DMS153 treated with DMSO at 0.1 percent for 48 hours (cell line): ENCODE results near the gene PALM.
"Not testable (repeated sequence)": the region's sequence is repeated elsewhere in the genome, so short reads cannot be mapped to it uniquely, and the experiment has no call there.

Experiments
- DNase-seq: peaks from one replicate; lab custom pipeline; 2025; ENCODE audit not compliant: unreplicated experiment; lab: John Stamatoyannopoulos, UW

The PALM gene

DNA sequence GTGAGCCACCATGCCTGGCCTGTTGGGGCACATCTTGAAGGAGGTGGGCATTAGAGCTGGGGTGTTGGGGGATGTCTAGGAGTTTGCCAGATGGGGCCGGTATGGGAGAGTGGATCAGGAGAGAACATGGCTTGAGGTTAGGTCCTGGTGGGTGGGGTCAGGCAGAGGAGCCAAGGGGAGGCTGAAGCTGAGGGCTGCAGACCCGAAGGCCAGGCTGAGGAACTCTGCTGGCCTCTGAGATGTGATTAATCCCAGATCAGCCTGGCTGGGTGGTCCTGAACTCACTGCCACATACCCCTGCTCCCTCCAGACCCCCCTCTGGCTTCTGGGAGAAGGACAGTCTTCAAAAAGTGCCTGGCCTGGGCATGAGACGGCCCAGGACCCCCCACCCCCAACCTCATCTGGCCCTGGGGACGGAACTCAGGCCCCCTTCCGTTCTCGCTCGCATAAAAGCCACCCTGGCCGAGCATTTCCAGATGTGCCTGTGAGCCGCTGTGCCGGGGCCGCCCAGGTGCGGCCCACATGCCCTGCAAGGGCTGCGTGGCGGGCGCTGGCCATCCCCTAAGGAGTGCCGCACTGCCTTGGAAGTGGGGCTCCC is 29.8 kb upstream of the PALM start:
- no peak for DNase-seq

DNA sequence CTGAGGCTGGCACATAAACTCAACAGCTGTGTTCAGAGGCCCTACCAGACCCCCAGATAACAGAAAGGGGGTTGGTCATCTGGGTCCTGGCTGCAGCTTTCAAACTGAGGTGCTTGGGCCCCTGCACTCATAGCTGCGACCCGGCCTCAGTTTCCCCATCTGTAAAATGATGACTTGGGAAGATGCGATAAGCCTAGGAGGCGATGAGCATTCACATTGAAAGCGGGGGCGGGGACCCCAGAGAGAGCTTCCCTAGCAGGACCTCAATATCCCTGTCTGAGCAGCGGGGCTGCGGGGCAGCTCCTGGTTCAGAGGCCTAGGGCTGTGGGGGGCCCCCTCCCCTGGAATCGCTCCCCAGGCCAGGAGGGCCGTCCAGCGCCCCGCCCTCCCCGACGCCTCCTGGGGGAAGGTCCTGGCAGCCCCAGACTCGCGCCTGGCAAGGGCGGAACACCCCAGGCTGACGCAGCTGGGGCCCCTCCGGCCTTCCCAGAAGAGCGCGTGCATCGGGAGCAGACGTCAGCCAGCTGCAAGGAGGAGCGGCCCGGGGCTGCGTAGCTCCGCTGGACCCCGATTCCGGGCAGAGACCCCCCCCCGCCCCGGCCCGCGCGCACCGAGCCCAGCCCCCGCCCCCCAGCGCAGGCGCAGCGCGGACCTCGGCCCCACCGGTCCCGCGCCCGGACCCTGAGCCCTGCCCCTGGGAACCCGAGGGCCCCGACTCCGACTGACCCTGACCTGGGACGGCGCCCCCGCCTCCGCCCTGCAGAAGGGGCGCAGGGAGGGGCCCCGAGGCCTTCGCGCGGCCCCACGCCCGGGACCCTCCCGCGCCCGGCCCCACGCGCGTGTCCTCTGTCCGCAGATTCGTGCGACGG is 29.1 kb upstream of the PALM start:
- DNase-seq: no peak

DNA sequence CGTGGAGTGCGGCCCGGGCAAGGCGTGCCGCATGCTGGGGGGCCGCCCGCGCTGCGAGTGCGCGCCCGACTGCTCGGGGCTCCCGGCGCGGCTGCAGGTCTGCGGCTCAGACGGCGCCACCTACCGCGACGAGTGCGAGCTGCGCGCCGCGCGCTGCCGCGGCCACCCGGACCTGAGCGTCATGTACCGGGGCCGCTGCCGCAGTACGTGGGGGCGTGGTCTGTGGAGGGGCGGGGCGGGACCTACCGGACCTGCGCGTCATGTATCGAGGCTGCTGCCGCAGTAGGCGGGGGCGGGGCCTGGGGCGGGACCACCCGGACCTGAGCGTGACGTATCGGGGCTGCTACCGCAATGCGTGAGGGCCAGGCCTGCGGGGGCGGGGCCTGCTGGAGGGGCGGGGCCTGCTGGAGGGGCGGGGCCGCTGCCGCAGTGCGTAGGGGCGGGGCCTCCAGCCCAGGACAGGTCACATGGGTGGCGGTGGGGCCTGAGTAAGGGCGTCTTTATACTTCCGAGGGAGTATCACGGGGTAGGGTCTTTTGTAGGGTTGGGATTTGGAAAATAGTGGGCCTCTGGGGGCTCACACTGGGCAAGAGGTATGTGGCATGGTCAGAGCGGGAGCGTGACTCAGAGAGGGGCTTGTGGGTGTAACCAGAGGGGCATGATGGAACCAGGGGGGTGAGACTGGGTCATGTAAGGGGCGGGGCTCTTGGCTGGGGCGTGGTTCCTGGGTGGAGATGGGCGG is 28.3 kb upstream of the PALM start:
- DNase-seq: peak; percentile 88

DNA sequence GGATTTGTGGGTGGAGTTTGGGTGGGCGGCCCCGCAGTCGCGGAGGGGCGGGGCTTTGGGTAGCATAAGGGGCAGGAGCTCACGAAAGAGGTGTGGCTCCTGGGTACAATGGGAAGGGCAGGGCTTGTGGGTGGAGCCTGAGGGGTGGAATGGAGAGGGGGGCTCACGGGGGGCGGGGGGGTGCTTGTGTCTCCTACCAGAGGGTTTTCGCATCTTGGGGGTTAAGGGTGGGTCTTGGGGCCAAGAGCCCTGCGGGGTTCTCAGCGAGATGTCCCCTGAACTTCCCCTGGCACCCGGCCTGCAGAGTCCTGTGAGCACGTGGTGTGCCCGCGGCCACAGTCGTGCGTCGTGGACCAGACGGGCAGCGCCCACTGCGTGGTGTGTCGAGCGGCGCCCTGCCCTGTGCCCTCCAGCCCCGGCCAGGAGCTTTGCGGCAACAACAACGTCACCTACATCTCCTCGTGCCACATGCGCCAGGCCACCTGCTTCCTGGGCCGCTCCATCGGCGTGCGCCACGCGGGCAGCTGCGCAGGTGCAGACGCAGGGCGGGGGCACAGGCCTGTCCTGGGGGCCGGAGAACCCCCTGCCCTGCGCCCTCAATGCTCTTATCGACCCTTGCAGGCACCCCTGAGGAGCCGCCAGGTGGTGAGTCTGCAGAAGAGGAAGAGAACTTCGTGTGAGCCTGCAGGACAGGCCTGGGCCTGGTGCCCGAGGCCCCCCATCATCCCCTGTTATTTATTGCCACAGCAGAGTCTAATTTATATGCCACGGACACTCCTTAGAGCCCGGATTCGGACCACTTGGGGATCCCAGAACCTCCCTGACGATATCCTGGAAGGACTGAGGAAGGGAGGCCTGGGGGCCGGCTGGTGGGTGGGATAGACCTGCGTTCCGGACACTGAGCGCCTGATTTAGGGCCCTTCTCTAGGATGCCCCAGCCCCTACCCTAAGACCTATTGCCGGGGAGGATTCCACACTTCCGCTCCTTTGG is 27.4 kb upstream of the PALM start:
- DNase-seq: peak; percentile 43

DNA sequence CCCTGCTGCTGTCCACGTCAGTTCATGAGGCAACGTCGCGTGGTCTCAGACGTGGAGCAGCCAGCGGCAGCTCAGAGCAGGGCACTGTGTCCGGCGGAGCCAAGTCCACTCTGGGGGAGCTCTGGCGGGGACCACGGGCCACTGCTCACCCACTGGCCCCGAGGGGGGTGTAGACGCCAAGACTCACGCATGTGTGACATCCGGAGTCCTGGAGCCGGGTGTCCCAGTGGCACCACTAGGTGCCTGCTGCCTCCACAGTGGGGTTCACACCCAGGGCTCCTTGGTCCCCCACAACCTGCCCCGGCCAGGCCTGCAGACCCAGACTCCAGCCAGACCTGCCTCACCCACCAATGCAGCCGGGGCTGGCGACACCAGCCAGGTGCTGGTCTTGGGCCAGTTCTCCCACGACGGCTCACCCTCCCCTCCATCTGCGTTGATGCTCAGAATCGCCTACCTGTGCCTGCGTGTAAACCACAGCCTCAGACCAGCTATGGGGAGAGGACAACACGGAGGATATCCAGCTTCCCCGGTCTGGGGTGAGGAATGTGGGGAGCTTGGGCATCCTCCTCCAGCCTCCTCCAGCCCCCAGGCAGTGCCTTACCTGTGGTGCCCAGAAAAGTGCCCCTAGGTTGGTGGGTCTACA is 25.9 kb upstream of the PALM start:
- no peak for DNase-seq

DNA sequence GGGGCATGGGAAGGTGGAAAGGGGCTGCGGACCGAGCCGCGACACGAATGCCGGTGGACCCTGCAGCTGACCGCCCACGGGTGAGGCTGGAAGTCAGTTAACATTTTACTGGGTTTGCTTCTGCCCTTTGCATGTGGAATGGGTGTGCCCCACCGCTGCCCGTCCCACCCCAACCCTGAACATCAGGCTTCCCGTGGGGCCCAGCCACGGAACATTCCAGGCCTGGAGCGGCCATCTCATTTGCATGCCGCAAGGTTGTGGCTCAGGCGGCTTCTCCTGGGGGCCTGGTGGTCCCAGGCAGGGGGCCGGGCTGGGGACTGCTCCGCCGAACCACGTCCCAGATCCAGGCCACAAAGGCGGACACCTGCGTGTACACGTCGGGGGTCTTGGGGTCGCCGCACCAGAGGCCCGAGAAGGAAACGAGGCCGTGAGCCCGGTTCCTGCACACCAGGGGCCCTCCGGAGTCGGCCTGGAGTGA is 23.2 kb upstream of the PALM start:
- no peak for DNase-seq

DNA sequence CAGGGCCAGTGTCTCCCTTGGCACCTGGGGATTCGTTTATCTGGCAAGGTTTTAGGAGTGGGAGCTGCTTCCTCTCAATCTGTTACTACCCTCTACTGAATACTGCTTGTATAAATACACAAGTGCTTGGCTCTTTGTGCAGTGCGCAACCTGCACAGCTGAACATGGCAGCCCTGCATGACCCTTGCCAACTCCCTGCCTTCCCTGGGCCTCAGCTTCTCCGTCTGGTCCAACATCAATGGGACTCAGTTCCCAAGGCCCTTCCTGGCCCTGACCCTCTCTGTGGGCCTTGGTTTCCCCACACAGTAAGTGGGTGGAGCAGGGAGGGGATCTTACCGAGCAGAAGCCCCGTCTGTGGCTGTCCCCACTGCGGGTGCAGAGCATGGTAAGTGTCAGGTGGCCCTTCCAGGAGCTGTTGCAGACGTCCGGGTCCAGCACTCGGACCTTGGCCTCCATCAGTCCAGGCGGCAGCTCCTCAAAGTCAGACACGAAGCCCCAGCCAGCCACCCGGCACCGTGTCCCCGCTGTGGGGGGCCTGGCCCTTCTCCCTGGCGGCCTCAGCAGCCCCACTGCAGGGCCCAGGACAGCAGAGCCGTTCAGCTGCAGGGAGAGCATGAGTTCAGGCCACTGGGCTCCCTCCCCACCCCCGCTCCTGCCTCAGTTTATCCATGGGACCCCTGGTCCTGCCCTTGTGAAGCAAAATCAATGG is 22.0 kb upstream of the PALM start:
- no peak for DNase-seq

DNA sequence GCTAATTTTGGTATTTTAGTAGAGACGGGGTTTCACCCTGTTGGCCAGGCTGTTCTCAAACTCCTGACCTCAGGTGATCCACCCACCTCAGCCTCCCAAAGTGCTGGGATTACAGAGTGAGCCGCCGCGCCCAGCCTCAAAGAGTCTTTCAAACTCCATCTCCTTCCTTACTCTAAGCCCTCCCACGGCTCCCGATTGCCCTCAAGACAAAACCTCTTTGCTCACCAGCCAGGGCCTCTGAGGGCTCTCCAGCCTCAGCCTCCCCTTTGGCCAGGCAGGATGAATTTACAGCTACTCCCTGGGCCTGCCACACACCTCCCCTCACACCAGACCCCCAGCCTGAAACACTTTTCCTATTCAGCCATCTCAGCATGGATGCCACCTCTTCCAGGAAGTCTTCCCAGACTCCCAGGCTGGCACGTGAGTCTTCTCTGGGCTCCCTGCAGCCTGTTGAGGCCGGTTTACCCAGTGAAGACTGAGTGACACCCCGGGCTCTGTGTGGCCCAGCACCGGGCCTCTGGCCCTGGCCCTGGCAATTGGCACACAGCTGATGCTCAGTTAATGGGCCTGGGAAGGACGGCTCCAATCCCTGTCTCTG is 21.1 kb upstream of the PALM start:
- DNase-seq: no peak

DNA sequence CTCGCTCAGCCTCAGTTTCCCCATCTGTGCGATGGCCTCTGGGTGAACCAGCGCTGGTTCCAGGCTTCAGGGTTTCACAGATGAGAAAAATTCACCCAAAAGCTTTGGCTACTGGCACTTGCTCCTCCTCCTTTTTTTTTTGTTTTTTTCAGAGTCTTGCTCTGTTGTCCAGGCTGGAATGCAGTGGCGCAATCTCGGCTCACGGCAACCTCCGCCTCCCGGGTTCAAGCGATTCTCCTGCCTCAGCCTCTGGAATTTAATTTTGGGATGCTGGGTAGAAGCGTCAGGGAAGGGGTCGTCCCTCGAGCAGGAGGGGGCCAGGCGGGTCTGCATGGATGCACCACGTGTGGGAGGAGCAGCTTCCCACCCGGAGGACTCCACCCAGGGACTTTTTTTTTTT is 20.5 kb upstream of the PALM start:
- DNase-seq: no peak

DNA sequence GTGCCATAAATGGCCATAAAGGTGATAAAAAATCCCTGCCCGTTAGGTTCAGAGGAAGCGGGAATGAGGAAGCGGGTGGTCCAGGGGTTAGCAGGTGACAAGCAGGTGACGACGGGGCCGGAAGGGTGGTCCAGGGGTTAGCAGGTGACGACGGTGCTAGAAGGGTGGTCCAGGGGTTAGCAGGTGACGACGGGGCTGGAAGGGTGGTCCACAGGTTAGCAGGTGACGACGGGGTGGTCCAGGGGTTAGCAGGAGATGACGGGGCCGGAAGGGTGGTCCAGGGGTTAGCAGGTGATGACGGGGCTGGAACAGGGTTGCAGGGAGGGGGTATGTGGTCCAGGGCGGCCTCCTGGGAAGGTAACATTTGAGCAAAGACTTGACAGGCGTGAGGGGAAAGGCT is 19.7 kb upstream of the PALM start:
- no peak for DNase-seq

DNA sequence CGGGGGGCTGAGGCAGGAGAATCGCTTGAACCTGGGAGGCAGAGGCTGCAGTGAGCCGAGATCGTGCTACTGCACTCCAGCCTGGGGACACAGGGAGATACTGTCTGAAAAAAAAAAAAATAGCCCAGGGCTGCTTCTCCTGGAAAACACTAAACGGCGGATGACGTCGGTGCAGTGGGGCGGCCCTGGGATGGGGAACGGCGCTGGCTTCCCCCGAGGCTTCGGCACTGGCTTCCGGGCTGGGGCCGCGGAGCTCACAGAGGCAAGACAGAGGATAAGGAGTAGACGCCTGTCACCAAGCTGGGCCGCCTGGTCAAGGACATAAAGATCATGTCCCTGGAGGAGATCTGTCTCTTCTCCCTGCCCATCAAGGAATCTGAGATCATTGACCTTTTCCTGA is 18.5 kb upstream of the PALM start:
- no peak for DNase-seq

DNA sequence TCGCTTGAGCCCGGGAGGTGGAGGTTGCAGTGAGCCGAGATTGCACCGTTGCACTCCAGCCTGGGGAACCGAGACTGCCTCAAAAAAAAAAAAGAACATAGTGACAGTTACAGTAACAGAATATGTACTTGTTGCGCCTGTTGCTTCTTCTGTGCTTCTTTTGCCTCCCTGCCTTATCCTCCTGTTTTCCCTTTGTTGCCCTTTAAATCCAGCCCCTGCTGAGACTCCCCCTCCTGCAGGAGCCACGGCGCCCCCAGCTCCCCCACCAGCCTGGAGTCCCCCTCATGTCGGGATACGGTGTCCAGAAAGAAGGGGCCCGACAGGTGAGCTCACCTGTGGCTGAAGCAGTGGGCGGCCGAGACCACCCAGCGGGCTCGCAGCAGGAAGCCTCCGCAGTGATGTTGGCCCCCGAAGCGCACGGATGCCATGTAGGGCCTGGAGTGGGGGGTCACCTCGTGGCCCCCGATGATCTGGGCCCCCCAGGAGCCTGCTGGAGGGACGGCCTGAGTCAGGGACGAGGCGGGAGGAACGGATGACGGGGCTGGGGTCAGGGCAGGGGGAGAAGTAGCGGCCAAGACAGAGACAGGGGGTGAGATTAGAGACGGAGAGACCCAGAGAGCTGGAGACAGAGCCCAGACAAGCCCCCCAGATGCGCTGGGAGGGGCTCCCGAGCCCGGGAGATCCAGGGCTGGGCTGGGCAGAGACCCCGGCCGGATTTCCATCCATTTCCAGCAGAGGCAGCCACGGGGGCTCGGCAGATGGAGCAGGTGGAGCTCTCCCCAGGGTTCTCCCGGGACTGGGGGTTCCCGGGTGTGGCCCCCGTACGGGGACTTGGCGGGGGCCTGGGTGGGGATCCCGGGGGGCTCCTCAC is 14.0 kb upstream of the PALM start:
- no peak for DNase-seq

DNA sequence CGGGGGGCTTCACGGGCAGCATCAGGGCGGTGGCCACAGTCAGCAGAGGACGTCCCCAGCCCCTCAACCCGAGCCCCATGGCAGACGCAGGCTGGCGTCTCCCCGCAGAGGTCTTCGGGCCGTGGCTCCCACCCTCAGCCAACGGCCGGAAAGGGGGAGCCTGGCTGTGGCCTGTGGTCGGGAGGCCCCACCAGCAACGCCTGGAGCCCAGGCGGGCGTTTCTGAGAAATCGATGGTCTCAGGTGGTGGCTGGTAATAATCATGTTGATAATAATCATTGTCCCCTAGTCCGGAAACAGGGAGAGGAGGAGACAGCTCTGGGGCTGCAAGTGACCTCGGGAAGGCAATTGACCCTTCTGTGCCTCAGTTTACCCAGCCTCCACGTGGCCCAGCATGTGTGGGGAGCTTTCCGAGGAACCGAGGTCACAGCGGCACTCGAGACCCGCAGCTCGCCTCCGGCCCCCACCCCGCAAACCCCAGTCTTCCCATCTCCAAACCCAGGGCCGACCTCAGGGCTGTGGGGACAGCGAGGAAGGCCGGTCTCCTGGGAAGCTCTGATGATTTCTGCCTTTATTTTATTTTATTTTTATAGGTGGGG is 13.3 kb upstream of the PALM start, which contains the start of gene PRSS57:
Gene PRSS57 (minus strand): TSS at position 101 of the 598 bp plus-strand sequence. CDS start 22 bp downstream, at position 79.
- no peak for DNase-seq

DNA sequence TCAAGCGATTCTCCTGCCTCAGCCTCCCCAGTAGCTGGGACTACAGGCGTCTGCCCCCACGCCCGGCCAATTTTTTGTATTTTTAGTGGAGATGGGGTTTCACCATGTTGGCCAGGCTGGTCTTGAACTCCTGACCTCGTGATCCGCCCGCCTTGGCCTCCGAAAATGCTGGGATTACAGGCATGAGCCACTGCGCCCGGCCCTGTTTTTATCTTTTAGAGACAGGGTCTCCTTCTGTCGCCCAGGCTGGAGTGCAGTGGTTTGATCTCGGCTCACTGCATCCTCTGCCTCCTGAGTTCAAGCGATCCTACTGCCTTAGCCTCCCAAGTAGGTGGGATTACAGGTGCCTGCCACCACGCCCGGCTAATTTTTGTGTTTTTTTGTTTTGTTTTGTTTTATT is 10.2 kb upstream of the PALM start:
- DNase-seq: not testable (repeated sequence)

DNA sequence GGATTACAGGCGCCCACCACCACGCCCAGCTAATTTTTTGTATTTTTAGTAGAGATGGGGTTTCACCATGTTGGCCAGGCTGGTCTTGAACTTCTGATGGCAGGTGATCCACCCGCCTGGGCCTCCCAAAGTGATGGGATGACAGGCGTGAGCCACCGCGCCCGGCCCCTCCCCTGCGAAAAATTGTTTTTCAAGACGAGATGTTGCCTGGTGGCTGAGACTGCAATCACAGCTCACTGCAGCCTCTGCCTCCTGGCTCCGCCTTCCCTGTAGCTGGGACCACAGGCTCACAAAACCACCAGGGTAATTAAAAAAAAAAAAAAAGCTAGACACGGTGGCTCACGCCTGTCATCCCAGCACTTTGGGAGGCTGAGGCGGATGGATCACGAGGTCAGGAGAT is 8.8 kb upstream of the PALM start:
- DNase-seq: not testable (repeated sequence)

DNA sequence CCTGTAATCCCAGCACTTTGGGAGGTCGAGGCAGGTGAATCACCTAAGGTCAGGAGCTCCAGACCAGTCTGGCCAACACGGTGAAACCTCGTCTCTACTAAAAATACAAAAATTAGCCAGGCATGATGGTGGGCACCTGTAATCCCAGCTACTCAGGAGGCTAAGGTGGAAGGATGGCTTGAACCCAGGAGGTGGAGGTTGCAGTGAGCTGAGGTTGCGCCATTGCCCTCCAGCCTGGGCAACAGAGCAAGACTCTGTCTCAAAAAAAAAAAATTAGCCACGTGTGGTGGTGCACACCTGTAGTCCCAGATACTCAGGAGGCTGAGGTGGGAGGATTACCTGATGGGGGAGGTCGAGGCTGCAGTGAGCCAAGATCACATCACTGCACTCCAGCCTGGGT is 5.9 kb upstream of the PALM start:
- not testable (repeated sequence) for DNase-seq

DNA sequence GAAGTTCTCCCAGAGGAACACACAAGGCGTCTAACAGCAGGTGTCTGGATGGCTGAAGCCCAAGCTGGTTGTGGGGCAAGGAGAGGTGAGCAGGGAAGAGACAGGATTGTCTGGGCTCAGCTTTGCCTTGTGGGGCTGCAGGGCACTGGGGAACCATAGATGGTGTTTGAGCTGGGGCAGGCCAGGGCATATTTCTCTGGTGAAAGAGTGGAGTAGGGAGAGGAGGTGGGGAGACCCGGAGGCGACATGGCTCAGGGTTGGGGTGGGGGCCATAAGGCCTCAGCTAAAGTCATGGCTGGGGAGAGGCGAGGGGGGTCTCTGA is 5.4 kb upstream of the PALM start:
- DNase-seq: no peak
